Measurements from ENCODE around the gene TEX14.
"Not testable (repeated sequence)": the region's sequence is repeated elsewhere in the genome, so short reads cannot be mapped to it uniquely, and the experiment has no call there.

TEX14 gene

DNA sequence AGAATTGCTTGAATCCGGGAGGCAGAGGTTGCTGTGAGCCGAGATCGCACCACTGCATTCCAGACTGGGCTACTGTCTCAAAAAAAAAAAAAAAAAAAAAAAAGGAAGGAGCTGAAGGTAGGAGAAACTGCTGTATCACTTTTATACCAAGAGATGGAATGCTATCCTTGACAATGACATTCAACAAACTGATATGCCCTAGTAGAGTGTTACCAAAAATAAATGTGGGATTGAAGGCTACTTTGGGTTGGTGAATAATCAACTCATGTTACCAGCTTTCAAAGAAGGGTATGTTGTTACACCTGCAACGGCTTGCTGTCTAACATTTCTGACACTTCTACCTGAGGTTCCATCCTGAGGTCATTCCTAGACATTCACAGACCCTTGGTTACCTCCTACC is 84.9 kb downstream of the TEX14 start:
- DNase-seq (ENCODE audit: low read depth) = no peak

DNA sequence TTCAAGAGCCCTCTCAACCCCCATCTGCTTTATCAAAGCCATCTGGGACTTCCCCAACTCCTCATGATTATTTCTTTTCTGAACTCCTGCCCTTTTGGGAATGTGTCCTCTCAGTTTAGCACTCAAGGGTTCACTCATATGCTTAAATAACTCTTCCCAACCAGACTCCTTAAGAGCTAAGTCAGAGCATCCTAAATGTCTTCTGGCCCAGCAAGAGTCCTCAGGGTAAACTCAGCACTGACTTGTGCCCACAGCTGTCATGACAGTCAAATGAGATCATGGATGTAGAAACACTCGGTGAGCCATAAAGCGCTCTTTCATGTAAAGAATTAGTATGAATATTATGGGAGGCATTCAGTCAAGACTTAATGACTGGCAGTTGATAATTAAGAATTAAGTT is 85.9 kb downstream of the TEX14 start:
- no peak for DNase-seq (ENCODE audit: low read depth)

DNA sequence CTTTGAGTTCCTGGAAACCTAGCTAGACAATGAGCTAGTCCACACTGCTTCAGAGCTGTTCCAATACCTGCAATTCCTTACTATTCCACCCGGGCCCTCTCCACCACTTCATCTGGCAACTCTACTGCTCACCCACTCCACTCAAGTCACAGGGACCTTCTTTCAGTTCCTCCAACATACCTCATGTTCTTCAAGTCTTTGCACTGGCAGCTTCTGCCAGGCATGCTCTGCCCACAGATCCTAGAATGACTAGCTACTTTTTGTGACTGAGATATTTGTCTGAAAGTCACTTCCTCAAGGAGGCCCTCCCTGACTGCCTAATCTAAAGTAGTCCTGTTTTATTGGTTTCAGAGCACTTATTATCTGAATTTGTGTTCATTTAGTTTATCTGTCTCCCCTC is 86.4 kb downstream of the TEX14 start:
- no peak for DNase-seq (ENCODE audit: low read depth)

DNA sequence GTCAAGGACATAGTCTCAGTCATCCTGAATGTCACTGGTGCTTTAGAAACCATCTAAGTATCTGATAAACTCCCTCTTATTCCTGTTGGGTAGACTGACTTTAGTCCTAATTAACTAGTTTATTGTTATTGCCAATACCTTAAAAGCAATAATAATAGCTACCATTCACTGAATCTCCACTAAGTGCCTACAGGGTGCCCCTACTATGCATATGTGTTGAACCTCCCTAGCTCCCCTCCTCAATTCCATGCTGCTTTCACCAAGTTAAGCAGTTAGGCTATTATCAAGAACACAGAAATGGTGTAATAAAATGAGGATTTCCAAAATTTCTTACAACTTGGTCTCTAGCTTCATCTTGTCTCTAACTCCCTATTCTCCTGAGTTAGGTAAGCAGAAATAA is 89.9 kb downstream of the TEX14 start:
- DNase-seq (ENCODE audit: low read depth) = no peak

DNA sequence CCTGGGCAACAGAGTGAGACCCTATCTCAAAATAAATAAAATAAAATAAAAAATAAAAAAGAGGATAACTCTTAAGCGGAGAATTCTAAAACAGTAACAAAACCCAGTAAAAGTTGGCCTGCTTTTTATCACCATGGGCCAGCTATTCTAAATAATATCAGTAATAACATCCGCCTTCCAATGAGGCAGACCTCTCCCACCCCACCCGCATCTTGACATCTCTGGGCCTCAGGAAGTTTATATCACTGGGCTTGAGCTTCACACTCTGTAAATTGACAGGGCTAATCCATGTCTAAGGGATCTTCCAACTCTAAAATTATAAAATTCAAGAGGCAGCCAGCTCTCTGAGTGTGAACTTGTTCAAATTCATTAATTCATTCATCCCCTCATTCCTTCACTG is 94.5 kb downstream of the TEX14 start:
- DNase-seq (ENCODE audit: low read depth) = no peak

- no peak for DNase-seq (ENCODE audit: low read depth)
These were observed 96.6 kb downstream of the TEX14 start for GRCh38 chr17:58595194-58595792.

DNA sequence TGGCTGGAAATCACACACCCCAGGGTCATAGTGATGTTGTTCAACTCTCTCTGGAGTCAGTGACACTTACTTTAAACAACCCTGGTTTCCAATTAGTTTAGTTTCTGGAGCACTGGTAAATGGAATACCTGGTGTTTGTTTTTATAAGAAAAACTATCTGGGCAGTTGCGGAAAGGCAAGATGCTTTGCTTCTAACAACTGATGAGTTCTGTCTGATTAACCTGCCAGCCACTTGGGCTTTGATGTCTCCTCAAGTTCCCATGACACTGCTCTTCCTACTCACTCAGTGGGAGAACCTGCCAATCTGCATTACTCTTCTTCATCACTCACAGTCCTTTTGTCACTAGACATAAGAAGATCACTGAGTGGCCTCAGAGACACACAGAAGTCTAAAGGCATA is 98.7 kb downstream of the TEX14 start:
- no peak for DNase-seq (ENCODE audit: low read depth)

GRCh38 chr17:58591455-58591854 is 100.4 kb downstream of the TEX14 start:
- no peak for DNase-seq (ENCODE audit: low read depth)

GRCh38 chr17:58590377-58590776 is 101.5 kb downstream of the TEX14 start:
- no peak for DNase-seq (ENCODE audit: low read depth)

DNA sequence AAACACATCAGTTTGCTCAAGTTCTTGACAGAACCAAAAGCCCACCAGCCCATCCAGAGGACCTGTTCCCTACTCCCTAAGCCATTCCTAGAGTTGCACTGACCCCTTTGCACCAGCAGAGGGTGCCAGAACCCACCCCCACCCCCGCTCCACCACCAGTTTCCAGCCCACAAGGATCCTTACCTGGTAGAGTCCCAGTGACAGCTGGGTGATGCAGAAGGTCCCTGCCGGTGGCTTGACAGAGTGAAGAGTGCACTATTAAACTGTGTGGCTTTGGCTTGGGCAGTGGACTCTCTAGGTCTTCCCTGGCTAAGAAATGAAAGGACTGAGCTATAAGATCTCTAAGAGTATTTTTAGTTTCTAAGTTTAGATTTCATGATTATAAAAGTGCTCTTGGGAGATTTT is 104.1 kb downstream of the TEX14 start:
- no peak for DNase-seq (ENCODE audit: low read depth)

DNA sequence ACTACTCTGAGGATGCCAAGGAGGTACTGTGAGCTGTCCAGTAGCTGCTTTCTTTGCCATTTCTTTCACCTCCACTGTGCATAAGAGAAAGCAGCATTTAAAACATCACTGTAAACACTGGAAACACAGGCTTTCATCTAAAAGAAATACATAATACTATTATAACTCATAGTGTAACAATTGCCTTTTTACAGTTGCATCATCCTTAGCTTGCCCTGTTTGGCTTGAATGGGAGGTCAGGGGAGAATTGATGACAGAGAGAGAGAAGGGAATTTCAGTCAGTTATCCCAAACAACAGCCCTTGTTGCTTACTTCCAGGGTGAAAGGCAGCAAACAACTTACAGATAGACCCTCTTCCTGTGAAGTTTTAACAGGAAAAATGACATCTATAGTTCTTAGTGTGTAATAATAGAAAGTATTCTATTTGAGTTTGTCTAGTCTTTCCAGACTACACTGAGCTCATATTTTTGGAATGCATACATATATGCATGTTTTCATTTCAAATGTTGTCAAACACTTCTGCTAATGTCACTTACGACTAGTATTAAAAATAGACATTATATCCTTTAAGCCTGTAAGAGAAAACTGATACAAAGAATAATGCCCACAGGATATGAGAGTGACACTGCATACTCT is 105.7 kb downstream of the TEX14 start:
- DNase-seq (ENCODE audit: low read depth) = no peak

- no peak for DNase-seq (ENCODE audit: low read depth)
These were observed 106.3 kb downstream of the TEX14 start for GRCh38 chr17:58585554-58585953.

GRCh38 chr17:58583486-58583885 is 108.4 kb downstream of the TEX14 start:
- DNase-seq (ENCODE audit: low read depth) = no peak

DNA sequence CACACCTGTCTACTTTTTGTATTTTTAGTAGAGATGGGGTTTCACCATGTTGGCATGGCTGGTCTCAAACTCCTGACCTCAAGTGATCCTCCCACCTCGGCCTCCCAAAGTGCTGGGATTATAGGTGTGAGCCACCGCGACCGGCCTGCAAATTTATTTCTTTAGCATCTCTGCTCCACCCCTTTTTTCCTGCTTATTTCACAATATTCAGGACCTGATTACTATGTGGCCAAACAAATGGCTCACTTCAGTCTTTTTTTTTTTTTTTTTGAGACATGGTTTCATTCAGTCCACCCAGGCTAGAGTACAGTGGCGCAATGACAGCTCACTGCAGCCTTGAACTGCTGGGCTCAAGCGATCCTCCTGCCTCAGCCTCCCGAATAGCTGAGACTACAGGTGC is 109.1 kb downstream of the TEX14 start:
- not testable (repeated sequence) for DNase-seq (ENCODE audit: low read depth)

DNA sequence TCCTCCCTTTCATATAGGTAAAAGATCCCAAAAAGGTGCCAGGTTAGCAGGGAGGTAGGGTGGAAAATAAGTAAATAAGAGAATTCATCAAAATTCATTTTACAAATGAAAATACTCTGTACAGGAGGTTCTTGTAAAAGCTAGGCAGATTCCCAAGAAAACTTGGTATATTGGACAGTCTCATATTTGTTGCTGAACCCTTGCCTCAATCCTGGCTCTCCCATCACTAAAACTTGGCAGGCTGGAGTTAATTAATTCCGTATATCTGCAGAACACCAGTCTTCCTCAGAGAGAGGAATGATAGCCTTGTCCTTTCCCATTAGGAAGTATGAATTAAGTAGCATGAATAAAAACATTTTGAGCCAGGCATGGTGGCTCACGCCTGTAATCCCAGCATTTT is 111.2 kb downstream of the TEX14 start:
- DNase-seq (ENCODE audit: low read depth) = no peak

- DNase-seq (ENCODE audit: low read depth) = no peak
These were observed 114.1 kb downstream of the TEX14 start for GRCh38 chr17:58577696-58578095.

- no peak for DNase-seq (ENCODE audit: low read depth)
These were observed 115.0 kb downstream of the TEX14 start for GRCh38 chr17:58576679-58577367.

DNA sequence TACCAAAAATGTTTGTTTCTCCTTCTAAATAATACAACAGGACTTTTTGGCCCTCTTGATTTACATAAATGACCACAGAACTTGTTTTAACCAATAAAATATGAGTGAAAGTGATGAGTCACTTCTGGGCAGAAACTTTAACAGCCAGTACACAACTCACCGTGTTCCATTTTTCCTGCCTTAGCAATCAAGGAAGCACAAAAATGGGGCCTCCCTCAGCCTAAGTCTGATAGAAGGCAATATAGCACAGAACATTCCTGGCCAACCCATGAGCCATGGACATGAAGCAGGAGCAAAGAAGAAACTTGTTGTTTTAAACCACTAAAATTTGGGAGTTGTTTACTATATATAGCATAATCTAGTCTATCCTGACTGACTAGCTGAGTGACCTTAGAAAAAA is 116.3 kb downstream of the TEX14 start:
- no peak for DNase-seq (ENCODE audit: low read depth)

DNA sequence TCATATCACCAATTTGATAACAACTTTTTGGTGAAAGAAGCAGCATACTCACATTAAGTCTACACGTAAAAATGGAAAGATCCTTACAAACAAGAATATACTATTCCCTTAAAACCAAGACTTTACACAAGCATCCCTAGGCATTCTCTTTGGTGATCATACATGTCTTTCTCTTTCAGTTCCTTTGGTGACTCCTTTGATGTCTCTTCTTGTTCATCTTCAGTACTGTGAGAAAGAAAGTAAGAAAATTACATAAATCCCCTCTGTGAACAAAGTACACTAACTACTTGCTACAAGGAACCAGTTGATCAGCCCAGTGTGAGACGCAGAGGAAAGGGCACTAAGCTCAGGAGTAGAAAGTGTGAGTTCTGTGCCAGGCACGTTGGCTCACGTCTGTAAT is 117.8 kb downstream of the TEX14 start:
- DNase-seq (ENCODE audit: low read depth) = no peak

GRCh38 chr17:58572846-58573245 is 119.0 kb downstream of the TEX14 start:
- DNase-seq (ENCODE audit: low read depth) = no peak

GRCh38 chr17:58570758-58571157 is 121.1 kb downstream of the TEX14 start:
- DNase-seq (ENCODE audit: low read depth) = no peak

- no peak for DNase-seq (ENCODE audit: low read depth)
These were observed 122.6 kb downstream of the TEX14 start for GRCh38 chr17:58569196-58569595.

- no peak for DNase-seq (ENCODE audit: low read depth)
These were observed 123.6 kb downstream of the TEX14 start for GRCh38 chr17:58568044-58568799.

Measured in HS-27A (cell line).